Vagina (tissue), 2 donors: ENCODE measurements around the gene DNPH1. TPM values are rescaled to one million over a fixed set of nuclear protein-coding genes. Genes with fewer than 3 reads are reported as not detected.

Source experiments
- DNase-seq, 2 donors: peaks; one replicate each; pipeline ENCODE4 v3.0.0-alpha.2; 2017; ENCODE audit errors: extremely low spot score in 2 of 2
- H3K27ac ChIP-seq: fragments of 200-600 bp; sonication (generic); one replicate; pipeline ENCODE4 v1.5.1; 2019
- H3K27me3 ChIP-seq: fragments of 200-600 bp; sonication (generic); one replicate; pipeline ENCODE4 v1.5.1; 2019
- H3K36me3 ChIP-seq, 2 donors: fragments of 200-600 bp; sonication (generic); one replicate each; pipeline ENCODE4 v1.5.1; 2017 to 2019
- H3K4me1 ChIP-seq: fragments of 200-600 bp; sonication (generic); one replicate; pipeline ENCODE4 v1.5.1; 2019
- H3K4me3 ChIP-seq, 2 donors: fragments of 200-600 bp; sonication (generic); 1 replicate in 1 of 2; 2 replicates in 1 of 2; pipeline ENCODE4 v1.5.1; 2016 to 2019
- H3K9me3 ChIP-seq: fragments of 200-600 bp; sonication (generic); one replicate; pipeline ENCODE4 v1.5.1; 2019
- CTCF ChIP-seq, 3 experiments: fragments of 450-650 bp in 2 of 3; fragments of 200-600 bp in 1 of 3; sonication (generic) in 1 of 3; IDR thresholded peaks; one replicate each; pipeline ENCODE4 v1.5.1; 2017 to 2019; ENCODE audit warnings: antibody characterized with exemption in 3 of 3, mild to moderate bottlenecking in 2 of 3, moderate library complexity in 2 of 3
- POLR2A ChIP-seq, 2 donors: fragments of 450-650 bp; IDR thresholded peaks; one replicate each; pipeline ENCODE4 v1.6.1; 2017; ENCODE audit warnings: antibody characterized with exemption in 2 of 2, mild to moderate bottlenecking in 2 of 2, moderate library complexity in 2 of 2
- POLR2AphosphoS5 ChIP-seq, 2 donors: sonication (generic); formaldehyde crosslinking; IDR thresholded peaks; one replicate each; pipeline ENCODE4 v1.9.0; 2017; ENCODE audit warnings: antibody characterized with exemption in 2 of 2, mild to moderate bottlenecking in 2 of 2, low read depth in 1 of 2; ENCODE audit not compliant: insufficient read depth in 1 of 2
- intact Hi-C: fragments of 100-400 bp; cut with DNase I; formaldehyde crosslinking; loops from one replicate; pipeline ENCODE4 v1.15.1; 2023
- total RNA-seq: library from RNA; depleted of rRNA; stranded (reverse); fragments of >200 nt; gene quantifications from one replicate; pipeline ENCODE4 v1.2.3, GENCODE V29; 2016

Gene DNPH1
- total RNA-seq, 1 donor from 2014 or later, result 61.9 TPM

- intact Hi-C loops, result no loop called here
- no peaks in the 10 kb centered on the region for H3K4me1 ChIP-seq
- no peaks in the 10 kb centered on the region for H3K27me3 ChIP-seq
- H3K4me3 ChIP-seq, result no peak overlapping the region
- no peak for DNase-seq
- no peaks in the 10 kb centered on the region for H3K36me3 ChIP-seq
- TF ChIP-seq CTCF (IDR thresholded peaks at IDR 0.05) (no peak), POLR2A (IDR thresholded peaks at IDR 0.05) (no peak), POLR2AphosphoS5 (IDR thresholded peaks at IDR 0.05; ENCODE audit: insufficient read depth in 1 of 2, low read depth in 1 of 2) (no peak)
- no peaks in the 10 kb centered on the region for H3K9me3 ChIP-seq
- no peak overlapping the region for H3K27ac ChIP-seq
Observed at GRCh38 chr6:43256670-43257366, 27.5 kb upstream of the DNPH1 start.

- no peak for DNase-seq
- Histone ChIP-seq H3K27me3 (no peaks in the 10 kb centered on the region), H3K27ac (no peak overlapping the region), H3K9me3 (no peaks in the 10 kb centered on the region), H3K4me3 (no peak overlapping the region), H3K36me3 (no peaks in the 10 kb centered on the region), H3K4me1 (no peaks in the 10 kb centered on the region)
- TF ChIP-seq POLR2A (IDR thresholded peaks at IDR 0.05), result no peak
- no peak for TF ChIP-seq POLR2AphosphoS5 (IDR thresholded peaks at IDR 0.05; ENCODE audit: insufficient read depth in 1 of 2, low read depth in 1 of 2)
- TF ChIP-seq CTCF (IDR thresholded peaks at IDR 0.05), result no peak
- intact Hi-C loops, result no loop called here
Observed at GRCh38 chr6:43255408-43256054, 26.2 kb upstream of the DNPH1 start.

- Histone ChIP-seq H3K4me3 (no peak overlapping the region), H3K4me1 (no peaks in the 10 kb centered on the region), H3K36me3 (no peaks in the 10 kb centered on the region), H3K27me3 (no peaks in the 10 kb centered on the region), H3K9me3 (no peaks in the 10 kb centered on the region), H3K27ac (no peak overlapping the region)
- DNase-seq, result no peak
- intact Hi-C loops, result no loop called here
- TF ChIP-seq CTCF (IDR thresholded peaks at IDR 0.05) (no peak), POLR2A (IDR thresholded peaks at IDR 0.05) (no peak), POLR2AphosphoS5 (IDR thresholded peaks at IDR 0.05; ENCODE audit: insufficient read depth in 1 of 2, low read depth in 1 of 2) (no peak)
Observed at GRCh38 chr6:43254846-43255245, 25.6 kb upstream of the DNPH1 start.

- no peak overlapping the region for H3K4me3 ChIP-seq
- intact Hi-C loops, result no loop called here
- no peaks in the 10 kb centered on the region for H3K9me3 ChIP-seq
- no peak for DNase-seq
- no peaks in the 10 kb centered on the region for H3K36me3 ChIP-seq
- no peak overlapping the region for H3K27ac ChIP-seq
- TF ChIP-seq POLR2AphosphoS5 (IDR thresholded peaks at IDR 0.05; ENCODE audit: insufficient read depth in 1 of 2, low read depth in 1 of 2) (no peak), CTCF (IDR thresholded peaks at IDR 0.05) (no peak), POLR2A (IDR thresholded peaks at IDR 0.05) (no peak)
- H3K27me3 ChIP-seq, result no peaks in the 10 kb centered on the region
- no peaks in the 10 kb centered on the region for H3K4me1 ChIP-seq
Observed at GRCh38 chr6:43254138-43254817, 25.0 kb upstream of the DNPH1 start.
